SK-MEL-5 (cell line): ENCODE results near the gene CCL19. TPM values are rescaled to one million over a fixed set of nuclear protein-coding genes. Genes with fewer than 3 reads are reported as not detected.
"Not testable (repeated sequence)": the region's sequence is repeated elsewhere in the genome, so short reads cannot be mapped to it uniquely, and the experiment has no call there.

Experiments used
- DNase-seq: peaks from one replicate; pipeline ENCODE4 v3.0.0-alpha.2; 2016; ENCODE audit warnings: low read depth, low spot score
- in situ Hi-C: cut with HindIII; loops from 2 replicates; pipeline ENCODE4 v1.10.0; 2016; ENCODE audit warnings: low sequenced_read_pairs, high pct_unique_total_duplicates, low pct_unique_long_range_greater_than_20kb
- polyA plus RNA-seq, 2 experiments: library from polyadenylated mRNA; depleted of rRNA; stranded (reverse); fragments of >200 nt; gene quantifications; 2 replicates each; pipeline ENCODE4 v1.2.3, GENCODE V29; 2015
- total RNA-seq: library from RNA; depleted of rRNA; stranded (reverse); fragments of >200 nt; shearing (Covaris generic); gene quantifications from 2 replicates; pipeline ENCODE4 v1.2.3, GENCODE V29; 2014; rRNA removed

CCL19 gene
- total RNA-seq, result not detected in 2 replicates
- polyA plus RNA-seq (2015; cell fraction: cytosol; rRNA removed), result not detected in 2 replicates
- polyA plus RNA-seq (2015; cell fraction: nucleus; rRNA removed), result not detected in 2 replicates

DNA sequence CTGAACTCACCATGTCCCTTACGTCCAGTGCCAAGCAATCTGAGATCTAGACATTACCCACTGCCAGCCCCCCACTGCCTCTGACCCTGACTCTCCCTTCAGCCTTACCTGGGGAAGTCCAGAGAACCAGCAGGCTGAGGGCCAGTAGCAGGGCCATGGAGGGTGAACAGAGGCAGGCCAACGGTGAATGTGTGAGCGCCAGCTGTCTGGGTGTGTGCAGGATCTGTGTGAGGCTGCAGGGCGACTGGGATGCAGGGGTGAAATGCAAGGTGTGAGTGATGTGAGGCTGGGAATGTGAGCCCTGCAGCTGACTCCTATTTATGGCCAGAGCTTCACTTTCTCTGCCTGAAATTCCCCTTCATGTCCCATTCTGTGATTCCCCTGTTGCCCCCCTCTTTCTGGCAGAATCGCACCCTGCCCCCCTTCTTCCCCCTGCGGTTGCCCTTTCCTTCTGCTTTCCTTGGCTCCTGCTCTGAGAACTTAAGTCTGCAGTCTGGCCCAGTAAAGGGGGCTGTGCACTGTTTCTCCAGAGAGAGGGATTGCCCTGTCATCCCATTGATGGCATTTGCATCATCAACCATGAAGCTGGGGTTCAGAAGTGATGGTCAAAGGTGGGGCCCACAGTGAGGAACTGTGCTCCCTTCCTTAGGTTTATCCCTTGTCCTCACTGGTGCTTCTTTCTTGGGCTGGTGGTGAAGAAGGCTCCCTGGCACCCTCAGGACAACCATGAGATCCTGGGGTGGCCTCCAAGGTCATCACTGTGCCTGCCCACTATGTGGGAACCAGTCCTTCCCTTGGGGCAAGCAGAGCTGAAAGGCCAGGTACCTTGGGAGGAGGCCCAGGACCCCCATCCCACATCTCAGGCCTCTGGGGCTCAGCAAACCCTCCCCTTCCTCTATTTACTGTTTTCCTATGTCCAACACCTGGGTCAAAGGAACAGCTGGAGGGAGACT lies at the start of gene CCL19:
Gene CCL19 (minus strand): TSS at position 294 of the 953 bp plus-strand sequence. CDS start 137 bp downstream, at position 157.
- in situ Hi-C loops, result no loop called here

DNA sequence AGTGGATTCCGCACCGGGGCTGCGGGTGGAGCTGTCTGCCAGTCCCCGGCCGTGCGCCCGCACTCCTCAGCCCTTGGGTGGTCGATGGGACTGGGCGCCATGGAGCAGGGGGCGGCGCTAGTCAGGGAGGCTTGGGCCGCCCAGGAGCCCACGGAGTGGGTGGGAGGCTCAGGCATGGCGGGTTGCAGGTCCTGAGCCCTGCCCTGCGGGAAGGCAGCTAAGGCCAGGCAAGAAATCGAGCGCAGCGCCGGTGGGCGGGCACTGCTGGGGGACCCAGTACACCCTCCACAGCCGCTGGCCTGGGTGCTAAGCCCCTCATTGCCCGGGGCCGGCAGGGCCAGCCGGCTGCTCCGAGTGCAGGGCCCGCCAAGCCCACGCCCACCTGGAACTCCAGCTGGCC lies 49.1 kb upstream of the CCL19 start:
- DNase-seq, in situ Hi-C loops: not testable (repeated sequence)

More for the DNA sequence above, at the start of gene CCL19:
- no peak for DNase-seq

DNA sequence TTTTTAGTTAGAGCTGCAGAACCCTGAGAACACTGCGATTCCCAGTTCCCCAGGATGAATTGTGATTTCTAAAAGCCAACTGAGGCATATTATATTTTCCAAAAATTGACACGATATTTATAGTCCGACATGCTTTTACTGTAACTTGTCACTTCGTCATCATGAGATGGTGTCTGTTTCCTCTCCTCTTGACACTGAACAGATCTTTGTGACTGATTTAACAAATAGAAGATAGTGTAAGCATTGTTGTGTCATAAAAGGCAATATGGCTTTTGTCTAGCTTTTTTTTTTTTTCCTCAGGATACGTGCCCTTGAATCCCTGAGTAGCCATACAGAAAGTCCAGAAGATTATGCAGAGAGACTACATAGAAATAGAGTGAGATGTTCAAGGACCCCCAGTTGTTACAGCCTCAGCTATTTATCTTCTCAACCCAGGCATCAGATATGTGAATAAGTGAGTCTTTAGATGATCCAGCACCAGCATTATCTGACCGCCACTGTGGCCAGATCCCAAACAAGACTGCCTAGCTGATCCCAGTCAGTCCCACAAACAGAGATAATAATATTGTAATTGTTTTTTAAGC lies 46.7 kb upstream of the CCL19 start:
- in situ Hi-C loops, result no loop called here
- DNase-seq, result no peak

DNA sequence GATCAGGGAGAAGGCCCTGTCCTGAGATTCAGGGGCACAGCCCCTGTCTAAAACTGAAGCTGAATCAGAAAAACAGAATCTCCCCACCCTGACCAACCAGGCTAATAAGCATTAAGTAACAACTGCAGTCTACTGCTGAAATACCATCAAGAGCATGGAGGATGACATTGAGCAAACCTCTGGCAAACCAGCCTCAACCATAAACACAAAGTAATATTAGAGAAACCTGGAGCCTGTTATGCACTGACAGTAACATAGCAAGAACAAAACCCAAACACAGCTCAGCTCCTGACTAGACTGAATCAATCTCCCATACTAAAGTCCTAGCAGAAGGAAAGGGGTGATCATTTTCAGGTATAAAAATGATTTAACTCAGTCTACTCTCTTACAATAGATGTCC lies 43.6 kb upstream of the CCL19 start:
- DNase-seq, result no peak
- in situ Hi-C loops, result no loop called here

DNA sequence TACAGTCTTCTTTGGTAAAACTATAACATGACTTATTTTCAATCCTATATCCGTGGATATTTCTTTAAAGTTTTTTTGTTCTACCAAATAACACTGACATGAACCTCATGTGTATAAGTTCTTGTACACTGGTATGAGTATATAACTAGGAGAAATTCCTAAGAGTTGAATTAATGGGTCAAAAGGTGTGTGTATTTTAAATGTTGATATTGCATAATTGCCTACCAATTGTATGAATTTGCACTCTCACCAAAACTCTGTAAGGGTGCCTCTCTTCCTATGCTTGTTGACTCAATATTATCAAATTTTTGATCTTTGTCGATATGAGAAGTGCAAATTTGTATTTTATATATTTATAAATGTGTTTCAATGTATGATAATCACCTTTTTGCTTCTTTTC lies 41.8 kb upstream of the CCL19 start:
- DNase-seq, result no peak
- in situ Hi-C loops, result no loop called here

DNA sequence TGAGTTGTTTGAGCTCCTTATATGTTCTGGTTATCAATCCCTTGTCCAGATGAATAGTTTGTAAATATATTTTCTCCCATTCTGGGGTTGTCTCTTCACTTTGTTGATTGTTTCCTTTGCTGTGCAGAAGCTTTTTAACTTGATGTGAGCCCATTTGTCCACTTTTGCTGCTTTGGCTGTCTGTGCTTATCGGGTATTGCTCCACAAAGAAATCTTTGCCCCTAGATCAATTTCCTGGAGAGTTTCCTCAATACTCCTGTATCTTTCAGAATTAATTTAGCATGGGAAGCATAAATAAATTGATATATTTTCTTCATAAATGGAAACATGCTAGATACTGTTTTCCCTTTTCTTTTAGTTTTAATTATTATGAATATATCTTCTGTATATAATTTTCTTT lies 41.4 kb upstream of the CCL19 start:
- in situ Hi-C loops, result no loop called here

DNA sequence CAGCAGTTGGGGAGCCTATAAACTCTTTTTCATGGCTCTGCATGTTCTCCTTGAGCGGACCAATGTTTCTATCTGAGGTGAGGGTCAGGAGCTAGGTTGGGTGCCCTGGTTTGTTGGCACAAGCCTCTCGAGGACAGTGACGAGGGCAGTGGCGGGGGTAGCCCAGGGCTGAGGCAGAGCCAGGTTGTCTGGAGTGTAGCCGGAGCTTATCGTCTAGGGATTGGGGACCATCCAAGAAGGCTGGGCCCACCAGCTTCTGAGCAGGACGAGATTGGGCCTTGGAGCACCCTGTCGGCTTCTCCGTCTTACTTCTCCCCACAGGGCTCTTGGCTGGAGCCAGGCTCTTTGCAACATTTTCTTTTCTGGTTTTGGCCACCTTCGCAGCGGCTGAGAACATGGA lies 32.1 kb upstream of the CCL19 start:
- no peak for DNase-seq
- in situ Hi-C loops, result no loop called here

More for the DNA sequence above, 41.4 kb upstream of the CCL19 start:
- no peak for DNase-seq

DNA sequence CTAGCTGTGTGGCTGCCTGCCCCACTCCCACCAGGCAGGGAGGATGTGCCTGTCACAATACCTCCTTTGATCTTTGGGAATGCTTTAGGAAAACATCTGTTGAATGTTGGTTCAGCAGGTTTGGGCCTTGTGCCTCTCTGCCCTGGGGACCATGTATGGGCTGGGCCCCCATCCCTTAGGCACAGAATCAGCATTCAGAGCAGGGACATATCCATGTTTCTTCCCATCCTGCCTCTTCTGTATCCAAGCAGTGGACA lies 28.6 kb upstream of the CCL19 start:
- in situ Hi-C loops, DNase-seq: not testable (repeated sequence)

DNA sequence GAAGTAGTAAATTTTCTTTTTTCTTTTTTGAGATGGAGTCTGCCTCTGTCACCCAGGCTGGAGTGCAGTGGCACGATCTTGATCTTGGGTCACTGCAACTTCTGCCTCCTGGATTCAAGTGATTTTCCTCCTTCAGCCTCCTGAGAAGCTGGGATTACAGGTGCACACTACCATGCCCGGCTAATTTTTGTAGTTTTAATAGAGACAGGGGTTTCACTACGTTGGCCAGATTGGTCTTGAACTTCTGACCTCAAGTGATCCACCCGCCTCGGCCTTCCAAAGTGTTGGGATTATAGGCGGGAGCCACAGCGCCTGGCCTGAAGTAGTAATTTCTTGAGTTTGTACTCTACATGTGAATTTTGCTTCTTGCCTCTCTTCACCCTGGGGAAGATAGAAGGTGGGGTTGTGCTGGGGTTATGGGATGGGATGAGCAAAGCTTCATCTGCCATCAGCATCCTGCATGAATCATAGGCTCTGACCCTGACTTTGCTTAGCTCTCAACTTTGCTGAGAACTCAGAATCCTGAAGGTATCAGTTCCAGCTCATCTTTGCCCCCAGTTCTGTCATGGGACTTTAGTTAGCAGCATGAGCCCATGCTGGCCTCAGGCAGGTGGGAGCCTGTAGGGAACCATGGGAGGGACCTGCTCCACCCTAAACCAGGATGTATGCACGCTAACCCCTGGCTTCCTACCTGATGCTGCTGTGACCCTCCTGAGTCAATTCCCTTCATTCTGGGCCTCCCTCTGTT lies 28.1 kb upstream of the CCL19 start:
- DNase-seq, result no peak

DNA sequence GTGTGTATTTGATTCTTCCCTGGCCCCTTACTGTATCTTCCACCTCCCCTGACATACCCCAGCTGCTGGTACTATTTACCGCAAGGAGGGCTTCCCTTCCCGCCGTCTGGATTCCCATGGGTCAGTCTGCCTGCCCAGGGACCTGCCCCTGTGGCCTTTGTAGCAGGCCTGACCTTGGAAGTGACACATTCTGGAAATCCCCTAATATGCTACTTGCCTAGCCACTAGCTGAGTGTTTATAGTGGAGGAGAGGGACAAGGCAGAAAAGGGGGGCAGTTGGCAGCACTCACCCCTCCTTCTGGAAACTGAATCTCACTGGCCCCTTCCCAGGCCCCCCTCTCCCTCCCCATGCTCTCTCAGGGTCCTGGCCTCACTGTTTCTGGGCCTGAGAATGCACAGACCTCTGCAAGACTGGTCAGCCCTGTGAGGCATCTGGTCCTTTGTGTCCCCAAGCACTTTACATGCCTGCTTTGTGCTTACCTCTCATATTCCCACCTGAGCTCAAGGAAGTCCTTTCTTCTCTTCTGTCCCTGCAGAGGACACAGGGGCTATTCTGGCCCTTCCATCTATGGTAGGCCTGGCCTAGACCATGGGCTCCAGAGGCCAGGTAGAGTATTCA lies 27.0 kb upstream of the CCL19 start:
- in situ Hi-C loops, result no loop called here
- DNase-seq, result no peak

More for the DNA sequence above, 28.1 kb upstream of the CCL19 start:
- in situ Hi-C loops, result no loop called here

DNA sequence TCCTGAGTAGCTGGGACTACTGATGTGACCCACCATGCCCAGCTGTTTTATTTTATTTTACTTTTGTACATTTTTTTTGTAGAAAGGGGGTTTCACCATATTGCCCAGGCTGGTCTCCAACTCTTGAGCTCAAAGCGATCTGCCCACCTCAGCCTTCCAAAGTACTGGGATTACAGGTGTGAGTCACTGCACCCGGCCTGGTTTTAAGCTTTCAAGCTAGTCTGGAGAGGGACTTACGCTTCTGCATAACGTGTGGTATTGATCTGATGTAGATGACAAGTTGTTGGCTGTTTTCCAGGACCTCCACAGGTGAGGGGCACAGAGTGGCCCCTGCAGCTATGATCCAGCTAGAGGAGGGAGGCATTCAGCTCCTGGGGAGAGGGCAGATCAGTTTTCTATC lies 25.6 kb upstream of the CCL19 start:
- in situ Hi-C loops, result no loop called here
- no peak for DNase-seq

DNA sequence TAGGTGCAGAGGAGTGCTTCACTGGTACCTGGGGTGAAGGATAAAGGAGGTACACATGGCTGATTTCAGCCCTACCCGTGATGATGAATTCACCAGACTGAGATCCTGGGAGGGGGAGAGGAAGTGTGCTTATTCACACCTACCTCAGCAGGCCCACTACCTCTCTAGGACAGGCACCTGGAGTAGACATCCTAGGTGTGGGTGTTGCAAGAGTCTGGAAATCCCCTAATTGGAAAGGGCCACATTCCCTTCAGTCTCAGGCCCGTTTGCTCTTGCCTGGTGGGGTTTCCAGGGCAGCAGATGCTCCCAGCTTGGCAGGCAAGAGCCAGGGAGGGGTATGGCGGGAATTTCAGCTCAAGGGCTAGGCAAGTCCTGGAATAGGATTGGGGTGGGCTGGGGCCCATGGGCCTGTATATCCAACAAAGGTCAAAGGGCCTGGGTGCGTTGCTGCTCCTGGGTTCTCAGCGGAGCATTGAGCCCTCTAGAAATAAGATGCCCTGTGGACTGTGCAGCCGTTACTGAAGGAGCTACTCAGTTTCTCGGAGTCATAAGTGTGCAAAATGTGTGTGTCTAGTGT lies 24.7 kb upstream of the CCL19 start:
- in situ Hi-C loops, result no loop called here
- no peak for DNase-seq

DNA sequence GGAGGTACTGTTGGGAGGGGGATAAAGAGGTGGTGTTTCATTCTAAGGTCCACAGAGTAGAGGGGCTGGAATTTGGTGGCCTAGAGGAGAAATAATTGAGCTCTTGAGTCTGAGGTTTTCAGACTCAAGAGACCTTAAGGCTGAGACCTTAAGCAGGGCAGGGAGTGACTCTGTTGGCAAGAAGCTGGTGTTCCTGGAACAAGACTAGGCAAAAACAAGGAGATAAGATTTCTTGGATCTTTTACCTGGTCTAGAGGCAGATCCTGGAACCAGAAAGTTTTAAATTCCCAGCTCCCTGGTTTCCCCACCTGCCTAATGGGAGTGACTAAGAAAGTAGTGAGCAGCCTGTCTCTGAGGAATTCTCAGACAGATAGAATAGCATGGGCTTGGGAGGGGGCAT lies 22.9 kb upstream of the CCL19 start:
- in situ Hi-C loops, result no loop called here
- no peak for DNase-seq

DNA sequence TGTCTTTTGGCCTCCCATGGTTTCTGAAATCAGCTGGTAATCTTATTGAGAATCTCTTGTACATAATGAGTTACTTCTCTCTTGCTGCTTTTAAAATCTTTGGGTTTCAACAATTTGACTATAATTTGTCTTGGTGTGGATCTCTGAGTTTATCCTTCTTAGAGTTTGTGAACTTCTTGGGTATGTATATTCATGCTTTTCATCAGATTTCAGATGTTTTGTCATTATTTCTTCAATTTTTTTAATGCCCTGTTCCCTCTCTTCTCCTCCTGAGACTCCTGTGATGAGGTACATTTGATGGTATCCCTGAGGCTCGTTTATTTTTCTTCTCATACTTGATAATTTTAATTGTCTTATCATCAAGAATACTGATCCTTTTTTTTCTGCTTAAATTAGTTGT lies 21.1 kb upstream of the CCL19 start:
- DNase-seq, result no peak
- in situ Hi-C loops, result no loop called here

DNA sequence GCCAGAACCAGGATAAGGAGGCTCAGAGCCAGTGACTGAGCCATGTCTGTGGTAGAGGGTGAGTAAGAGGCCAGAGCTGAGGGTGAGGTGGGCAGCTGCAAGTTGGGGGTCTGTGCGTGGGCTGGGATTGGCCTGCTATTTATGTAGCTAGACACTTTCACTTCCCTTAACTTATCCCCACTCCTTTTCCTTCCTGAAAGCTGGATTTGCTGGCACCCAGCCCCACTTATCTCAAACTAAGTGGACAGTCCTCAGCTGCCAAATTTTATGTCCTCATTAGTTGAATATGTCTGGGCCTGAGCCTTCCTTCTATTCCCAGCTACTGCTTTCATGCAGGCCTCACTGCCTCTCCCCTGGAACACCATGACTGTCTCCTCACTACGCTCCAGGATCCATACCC lies 18.9 kb upstream of the CCL19 start, which contains the start of gene CCL21:
Gene CCL21 (minus strand): TSS at position 114 of the 400 bp plus-strand sequence. CDS start 70 bp downstream, at position 44.
- DNase-seq, result no peak
- in situ Hi-C loops, result no loop called here

DNA sequence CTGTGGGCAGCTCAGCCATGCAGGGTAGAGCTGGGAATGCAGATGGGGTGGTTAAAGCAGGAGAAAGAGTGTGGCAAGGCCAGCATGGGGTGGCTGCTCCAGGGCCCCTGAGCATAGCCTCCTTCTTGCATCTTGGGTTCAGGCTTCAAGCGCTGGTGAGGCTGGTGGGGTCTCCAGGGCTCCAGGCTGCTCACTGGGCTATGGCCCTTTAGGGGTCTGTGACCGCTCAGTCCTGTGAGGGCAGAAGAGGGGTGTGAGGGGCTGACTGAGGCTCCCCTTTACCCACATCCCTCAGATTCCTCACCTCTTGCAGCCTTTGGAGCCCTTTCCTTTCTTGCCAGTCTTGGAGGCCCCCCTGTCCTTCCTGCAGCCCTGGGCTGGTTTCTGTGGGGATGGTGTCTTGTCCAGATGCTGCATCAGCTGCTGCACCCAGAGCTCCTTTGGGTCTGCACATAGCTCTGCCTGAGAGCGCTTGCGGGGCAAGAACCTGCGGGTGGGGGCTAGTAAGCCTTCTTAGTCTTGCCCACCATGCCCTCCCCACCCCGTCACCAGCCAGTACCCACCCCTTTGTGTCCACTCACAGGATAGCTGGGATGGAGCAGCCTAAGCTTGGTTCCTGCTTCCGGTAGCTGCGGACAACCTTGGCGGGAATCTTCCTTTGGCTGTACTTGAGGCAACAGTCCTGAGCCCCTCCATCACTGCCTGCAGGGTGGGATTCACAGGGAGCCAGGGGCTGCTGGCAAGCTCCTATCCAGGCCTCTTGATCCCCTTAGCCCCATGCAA lies 18.3 kb upstream of the CCL19 start:
- in situ Hi-C loops, result no loop called here
- no peak for DNase-seq

DNA sequence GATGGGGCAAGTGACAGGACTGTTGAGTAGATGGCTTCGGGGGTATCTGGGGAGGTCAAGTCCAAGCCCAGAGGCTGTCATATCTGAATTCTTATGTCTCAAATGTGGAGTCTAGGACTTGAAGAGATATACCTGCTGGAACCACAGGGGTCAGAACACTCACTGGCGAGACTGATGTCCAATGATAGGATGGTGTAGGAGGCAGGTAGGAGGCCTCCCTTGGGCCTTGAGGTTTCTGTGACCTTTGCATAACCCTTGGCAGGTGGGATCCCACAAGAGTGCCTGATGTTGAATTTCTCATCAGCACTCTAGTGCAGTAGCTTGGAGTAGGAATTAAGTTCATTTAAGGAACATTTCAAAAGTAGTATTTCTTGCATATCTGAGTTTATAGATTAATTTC lies 16.1 kb upstream of the CCL19 start:
- in situ Hi-C loops, result no loop called here
- DNase-seq, result no peak
